HCT116 (cell line): ENCODE data around the gene CCDC66. TPM values are rescaled to one million over a fixed set of nuclear protein-coding genes. Genes with fewer than 3 reads are reported as not detected.

ENCODE experiments used
- ATAC-seq: fragments of 200-7000 bp; cut with Tn5 transposase; 2 replicates; pipeline ENCODE4 v1.9.1; 2020; ENCODE audit warnings: mild to moderate bottlenecking, moderate library complexity
- BruUV-seq: library from RNA; stranded (reverse); fragments of 400-500 nt; replicated peaks from 2 replicates; lab custom pipeline; 2021; lab: Mats Ljungman, UMichigan
- CTCF ChIA-PET: fragments of 300-600 bp; sonication (Branson Sonifier 250); formaldehyde crosslinking; loops from one replicate; lab custom pipeline; 2021; ENCODE audit warnings: antibody characterized with exemption; lab: Charles Lee
- POLR2A ChIA-PET: fragments of 300-600, 350-600 bp; sonication (Branson Sonifier 250); formaldehyde crosslinking; loops from one replicate; lab custom pipeline; 2021; ENCODE audit warnings: antibody characterized with exemption; lab: Charles Lee
- RAD21 ChIA-PET, 2 experiments: fragments of 300-600 bp; sonication (Branson Sonifier 250); formaldehyde crosslinking; loops; one replicate each; lab custom pipeline; 2023; ENCODE audit warnings: low total read pairs in 2 of 2; ENCODE audit not compliant: uncharacterized antibody in 2 of 2, unreplicated experiment in 2 of 2, low non-redundant PET in 1 of 2; lab: Charles Lee
- DNase-seq: peaks from one replicate; pipeline ENCODE4 v3.0.0-alpha.2; 2010; ENCODE audit warnings: low read depth, low spot score
- H2AFZ ChIP-seq: fragments of 200-600 bp; shearing (Covaris generic), sonication (generic); 2 replicates; pipeline ENCODE4 v1.6.1; 2017; ENCODE audit warnings: low read depth, mixed run types, mixed read lengths, antibody characterized with exemption, low read length; ENCODE audit not compliant: poor library complexity, severe bottlenecking
- H3K27ac ChIP-seq: 2 replicates; pipeline ENCODE4 v1.5.1; 2012; ENCODE audit warnings: low read depth, low read length
- H3K27me3 ChIP-seq: fragments of 200-600 bp; sonication (generic); 2 replicates; pipeline ENCODE4 v1.6.1; 2016; ENCODE audit warnings: mixed run types, low read length, mixed read lengths; ENCODE audit not compliant: insufficient read depth
- H3K36me3 ChIP-seq, 2 experiments: fragments of 200-500 bp in 1 of 2; fragments of 200-600 bp in 1 of 2; sonication (Bioruptor generic) in 1 of 2; sonication (generic) in 1 of 2; 2 replicates each; pipeline versions ENCODE4 v1.5.1 to v1.6.1; 2014 to 2016; ENCODE audit warnings: low read length in 2 of 2, inconsistent platforms in 1 of 2, mixed read lengths in 1 of 2, mixed run types in 1 of 2; ENCODE audit not compliant: insufficient read depth in 2 of 2, control insufficient read depth in 1 of 2
- H3K4me1 ChIP-seq, 2 experiments: fragments of 200-600 bp in 1 of 2; sonication (generic) in 1 of 2; 2 replicates each; pipeline versions ENCODE4 v1.5.1 to v1.6.1; 2012 to 2017; ENCODE audit warnings: low read length in 2 of 2, inconsistent platforms in 1 of 2, mild to moderate bottlenecking in 1 of 2, mixed read lengths in 1 of 2, mixed run types in 1 of 2, moderate library complexity in 1 of 2; ENCODE audit not compliant: insufficient read depth in 2 of 2, control insufficient read depth in 1 of 2
- H3K4me2 ChIP-seq: fragments of 200-600 bp; sonication (generic); 2 replicates; pipeline ENCODE4 v1.6.1; 2017; ENCODE audit warnings: mixed run types, low read length, mixed read lengths
- H3K4me3 ChIP-seq, 2 experiments: fragments of 200-600 bp in 1 of 2; sonication (generic) in 1 of 2; replicated peaks in 1 of 2; 2 replicates each; pipeline ENCODE4 v1.5.1; 2011 to 2016; ENCODE audit warnings: low read length in 2 of 2, control low read depth in 1 of 2, low read depth in 1 of 2, mild to moderate bottlenecking in 1 of 2, mixed read lengths in 1 of 2, mixed run types in 1 of 2
- H3K79me2 ChIP-seq: fragments of 200-600 bp; sonication (generic); 2 replicates; pipeline ENCODE4 v1.6.1; 2017; ENCODE audit warnings: mild to moderate bottlenecking, mixed run types, low read length, moderate library complexity, mixed read lengths; ENCODE audit not compliant: insufficient read depth
- H3K9ac ChIP-seq: fragments of 200-600 bp; sonication (generic); 2 replicates; pipeline ENCODE4 v1.6.1; 2016; ENCODE audit warnings: low read length, mixed read lengths
- H3K9me2 ChIP-seq: fragments of 200-600 bp; sonication (generic), shearing (Covaris generic); 2 replicates; pipeline ENCODE4 v1.6.1; 2017; ENCODE audit warnings: mixed run types, mild to moderate bottlenecking, moderate library complexity; ENCODE audit not compliant: insufficient read depth
- H3K9me3 ChIP-seq, 2 experiments: fragments of 200-500 bp in 1 of 2; fragments of 200-600 bp in 1 of 2; sonication (Bioruptor generic) in 1 of 2; sonication (generic) in 1 of 2; 2 replicates each; pipeline ENCODE4 v1.6.1; 2014 to 2017; ENCODE audit warnings: low read length in 2 of 2, mixed read lengths in 2 of 2, inconsistent platforms in 1 of 2, low read depth in 1 of 2, mild to moderate bottlenecking in 1 of 2, mixed run types in 1 of 2, moderate library complexity in 1 of 2; ENCODE audit not compliant: control insufficient read depth in 1 of 2, insufficient read depth in 1 of 2
- H4K20me1 ChIP-seq: fragments of 200-600 bp; sonication (generic), shearing (Covaris generic); 2 replicates; pipeline ENCODE4 v1.6.1; 2017; ENCODE audit warnings: mixed run types, mild to moderate bottlenecking, moderate library complexity; ENCODE audit not compliant: insufficient read depth
- EGR1 ChIP-seq: IDR thresholded peaks from 2 replicates; pipeline ENCODE4 v1.6.1; 2012; ENCODE audit warnings: low read depth
- JUND ChIP-seq: IDR thresholded peaks from 2 replicates; pipeline ENCODE4 v1.6.1; 2012
- POLR2AphosphoS5 ChIP-seq: IDR thresholded peaks from 2 replicates; pipeline ENCODE4 v1.6.1; 2011; ENCODE audit warnings: mild to moderate bottlenecking, low read depth, low read length, moderate library complexity
- SIN3A ChIP-seq: IDR thresholded peaks from 2 replicates; pipeline ENCODE4 v1.6.1; 2012; ENCODE audit warnings: low read depth
- SP1 ChIP-seq: IDR thresholded peaks from 2 replicates; pipeline ENCODE4 v1.6.1; 2012; ENCODE audit warnings: low read depth
- SRF ChIP-seq: IDR thresholded peaks from 2 replicates; pipeline ENCODE4 v1.6.1; 2012; ENCODE audit warnings: low read depth
- TCF7L2 ChIP-seq: IDR thresholded peaks from 2 replicates; pipeline ENCODE4 v1.7.0; 2011; ENCODE audit warnings: borderline replicate concordance, inconsistent platforms; ENCODE audit not compliant: insufficient read depth, insufficient read length; ENCODE audit errors: extremely low read depth
- YY1 ChIP-seq: IDR thresholded peaks from 2 replicates; pipeline ENCODE4 v1.6.1; 2011; ENCODE audit warnings: low read length, low read depth, moderate library complexity, mild to moderate bottlenecking; ENCODE audit not compliant: insufficient replicate concordance; ENCODE audit errors: extremely low read depth
- ZFX ChIP-seq: fragments of 450-650 bp; IDR thresholded peaks from 2 replicates; pipeline ENCODE4 v1.6.1; 2017
- ZNF274 ChIP-seq: fragments of 200-500 bp; sonication (Bioruptor generic); IDR thresholded peaks from 2 replicates; pipeline ENCODE4 v1.6.1; 2014; ENCODE audit warnings: mild to moderate bottlenecking, low read depth, low read length, inconsistent platforms
- intact Hi-C: fragments of 100-400 bp; cut with micrococcal nuclease; formaldehyde crosslinking; loops from 2 replicates; pipeline ENCODE4 v1.10.0; 2022
- total RNA-seq: library from RNA; stranded (reverse); gene quantifications from one replicate; pipeline ENCODE4 v1.2.1, GENCODE V29; 2021; ENCODE audit not compliant: unreplicated experiment
- TF ChIP-seq, protein P1 (sequence below): IDR thresholded peaks from 2 replicates; pipeline ENCODE4 v1.6.1; 2012
- TF ChIP-seq, protein P2 (sequence below): IDR thresholded peaks from 2 replicates; pipeline ENCODE4 v1.6.1; 2011; ENCODE audit warnings: mild to moderate bottlenecking, low read length, moderate library complexity; ENCODE audit not compliant: insufficient replicate concordance; ENCODE audit errors: extremely low read depth
- TF ChIP-seq, protein P3 (sequence below): IDR thresholded peaks from 2 replicates; pipeline ENCODE4 v1.6.1; 2012

CCDC66 gene
- total RNA-seq, 1 experiment from 2014 or later, result 16.9 TPM

DNA sequence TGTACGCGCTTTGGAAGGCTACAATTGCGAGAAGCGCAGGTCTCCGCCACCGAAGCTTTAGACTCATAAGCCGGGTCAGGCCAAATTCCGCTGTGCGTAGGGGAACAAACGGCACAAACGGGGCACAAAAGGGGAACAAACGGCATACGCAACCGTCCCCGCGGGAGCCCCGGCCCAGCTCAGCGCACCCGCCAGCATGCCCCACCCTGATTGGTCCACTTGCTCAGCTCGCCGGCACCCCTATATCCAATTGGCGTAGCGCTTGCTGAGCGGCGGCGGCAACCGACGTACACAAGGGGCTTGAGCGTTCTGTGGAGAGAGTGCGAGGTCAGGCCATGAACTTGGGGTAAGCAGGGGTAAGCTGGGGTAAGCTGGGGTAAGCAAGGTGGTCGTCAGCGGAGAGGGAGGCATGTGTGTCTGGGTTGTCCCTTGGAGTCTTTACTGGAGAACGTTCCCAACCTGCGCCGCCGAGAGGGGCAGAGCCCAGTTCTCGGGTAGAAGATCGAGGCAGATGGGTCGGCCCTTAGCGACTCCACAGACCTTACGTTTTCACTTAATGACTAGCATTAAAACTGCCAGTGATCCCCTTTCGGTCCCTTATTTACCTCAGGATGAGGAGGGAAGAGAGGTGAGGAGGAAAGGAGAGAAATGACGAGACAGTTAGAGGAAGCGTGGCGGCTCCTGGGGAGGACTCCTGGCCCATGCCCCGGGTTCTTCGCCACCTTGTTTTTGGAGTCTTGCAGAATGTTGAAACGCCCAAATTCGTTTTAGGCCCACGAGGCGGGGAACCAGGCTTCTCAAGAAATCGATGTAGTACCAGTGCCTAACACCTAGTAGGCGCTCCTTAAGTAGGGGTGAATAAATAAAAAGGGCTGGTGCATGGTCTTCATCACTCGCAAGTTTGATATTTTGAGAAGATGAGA lies at the start of gene CCDC66 (continued):
- TF ChIP-seq SRF, result no peak
- TF ChIP-seq, all 23 proteins: peak for 12

DNA sequence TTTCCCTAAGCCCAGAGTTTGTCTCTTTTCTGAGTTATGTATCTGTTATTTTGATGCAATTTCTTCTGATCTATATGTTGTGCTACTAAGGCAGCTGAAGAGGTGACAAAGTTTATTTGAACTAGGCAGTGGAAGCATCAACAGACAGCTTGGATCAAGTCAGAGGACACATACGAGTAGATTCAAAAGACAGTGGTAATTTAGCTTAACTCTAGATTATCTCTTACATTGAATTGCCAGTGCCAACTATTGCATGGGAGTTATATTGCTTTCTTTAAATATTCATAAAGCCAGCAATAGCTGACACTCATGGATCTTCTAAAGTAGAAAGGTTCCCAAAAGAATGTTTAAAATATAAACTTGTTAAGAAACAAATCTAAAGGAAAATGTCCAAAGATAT lies 37.3 kb upstream of the CCDC66 start:
- peaks cover 51% of the 10 kb centered on the region for H3K27me3 ChIP-seq
- H2AFZ ChIP-seq, result no peak overlapping the region
- ChIA-PET CTCF (no interaction called here), POLR2A (no interaction called here), RAD21 (no interaction called here)
- no peaks in the 10 kb centered on the region for H3K9me3 ChIP-seq
- H3K4me3 ChIP-seq, result no peak overlapping the region
- H3K79me2 ChIP-seq, result no peaks in the 10 kb centered on the region
- TF ChIP-seq POLR2AphosphoS5 (no peak), SRF (no peak), SP1 (no peak), EGR1 (no peak), ZNF274 (no peak), ZFX (no peak), YY1 (no peak), TCF7L2 (no peak), JUND (no peak), SIN3A (no peak)
- TF ChIP-seq, protein P1, sequence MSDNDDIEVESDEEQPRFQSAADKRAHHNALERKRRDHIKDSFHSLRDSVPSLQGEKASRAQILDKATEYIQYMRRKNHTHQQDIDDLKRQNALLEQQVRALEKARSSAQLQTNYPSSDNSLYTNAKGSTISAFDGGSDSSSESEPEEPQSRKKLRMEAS, result no peak
- TF ChIP-seq, protein P2, sequence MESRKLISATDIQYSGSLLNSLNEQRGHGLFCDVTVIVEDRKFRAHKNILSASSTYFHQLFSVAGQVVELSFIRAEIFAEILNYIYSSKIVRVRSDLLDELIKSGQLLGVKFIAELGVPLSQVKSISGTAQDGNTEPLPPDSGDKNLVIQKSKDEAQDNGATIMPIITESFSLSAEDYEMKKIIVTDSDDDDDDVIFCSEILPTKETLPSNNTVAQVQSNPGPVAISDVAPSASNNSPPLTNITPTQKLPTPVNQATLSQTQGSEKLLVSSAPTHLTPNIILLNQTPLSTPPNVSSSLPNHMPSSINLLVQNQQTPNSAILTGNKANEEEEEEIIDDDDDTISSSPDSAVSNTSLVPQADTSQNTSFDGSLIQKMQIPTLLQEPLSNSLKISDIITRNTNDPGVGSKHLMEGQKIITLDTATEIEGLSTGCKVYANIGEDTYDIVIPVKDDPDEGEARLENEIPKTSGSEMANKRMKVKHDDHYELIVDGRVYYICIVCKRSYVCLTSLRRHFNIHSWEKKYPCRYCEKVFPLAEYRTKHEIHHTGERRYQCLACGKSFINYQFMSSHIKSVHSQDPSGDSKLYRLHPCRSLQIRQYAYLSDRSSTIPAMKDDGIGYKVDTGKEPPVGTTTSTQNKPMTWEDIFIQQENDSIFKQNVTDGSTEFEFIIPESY, result no peak
- TF ChIP-seq, protein P3, sequence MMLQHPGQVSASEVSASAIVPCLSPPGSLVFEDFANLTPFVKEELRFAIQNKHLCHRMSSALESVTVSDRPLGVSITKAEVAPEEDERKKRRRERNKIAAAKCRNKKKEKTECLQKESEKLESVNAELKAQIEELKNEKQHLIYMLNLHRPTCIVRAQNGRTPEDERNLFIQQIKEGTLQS, result no peak
- no peaks in the 10 kb centered on the region for H4K20me1 ChIP-seq
- intact Hi-C loops, result no loop called here
- DNase-seq (no peak), ATAC-seq (no peak)
- H3K4me1 ChIP-seq, result no peaks in the 10 kb centered on the region
- no peak overlapping the region for H3K4me2 ChIP-seq
- no peak overlapping the region for H3K9ac ChIP-seq
- no peaks in the 10 kb centered on the region for H3K9me2 ChIP-seq
- H3K36me3 ChIP-seq, result no peaks in the 10 kb centered on the region
- no TSS peak for BruUV-seq
- no peak overlapping the region for H3K27ac ChIP-seq
